ENCODE measurements around the gene C17orf113. TPM values are rescaled to one million over a fixed set of nuclear protein-coding genes. Genes with fewer than 3 reads are reported as not detected.

Gene C17orf113
- total and polyA plus RNA-seq, 2 of the 13 experiments (the other 11 are each of a cell fraction or from before 2014, with no cell fraction given) = 0.87 to 1.1 TPM

DNA sequence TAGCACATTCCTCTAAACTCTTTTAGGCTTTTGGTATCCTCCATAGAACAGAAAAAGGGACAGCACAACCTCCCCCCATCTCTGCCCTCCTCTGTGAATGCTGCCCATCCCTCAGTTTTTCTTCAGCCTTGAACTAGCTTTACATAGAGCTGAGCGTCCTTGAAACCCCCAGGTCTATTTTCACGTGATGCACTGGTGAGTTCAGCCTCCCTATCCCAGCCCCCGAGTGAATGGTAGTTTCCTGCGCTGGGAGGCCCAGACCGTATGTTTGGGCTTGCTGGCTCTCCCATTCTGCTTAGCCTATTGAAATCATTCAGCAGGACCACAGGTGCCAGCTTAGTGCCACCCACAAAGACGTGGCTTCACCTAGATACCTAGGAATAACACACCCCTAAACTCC is 25.4 kb upstream of the C17orf113 start (continued):
- TF ChIP-seq U2AF1 (optimal IDR thresholded peaks at IDR 0.05; ENCODE audit: low read depth, low read length) (no peak), TSC22D2 (CRISPR knock-in tag; IDR thresholded peaks at IDR 0.05; ENCODE audit: borderline replicate concordance) (no peak), BHLHE40 (IDR thresholded peaks at IDR 0.05; ENCODE audit: low read length) (peak; percentile 61; the same call in 1 of the 2 replicates), MED1 (CRISPR knock-in tag; IDR thresholded peaks at IDR 0.05) (peak; percentile 68), ESRRA (CRISPR knock-in tag; IDR thresholded peaks at IDR 0.05; ENCODE audit: low read depth) (no peak), GATAD1 (CRISPR knock-in tag; IDR thresholded peaks at IDR 0.05) (0 out of 2 replicates have a peak, but pooled peaks have one; percentile 8), ZNF75D (CRISPR knock-in tag; IDR thresholded peaks at IDR 0.05; ENCODE audit: borderline replicate concordance) (no peak), GATAD2A (CRISPR knock-in tag; IDR thresholded peaks at IDR 0.05) (peak; percentile 78), BRD4 (CRISPR knock-in tag; IDR thresholded peaks at IDR 0.05) (no peak), PHF8 (CRISPR knock-in tag; IDR thresholded peaks at IDR 0.05) (0 out of 2 replicates have a peak, but pooled peaks have one; percentile 21), ZNF7 (CRISPR knock-in tag; IDR thresholded peaks at IDR 0.05) (no peak), KDM4B (CRISPR knock-in tag; IDR thresholded peaks at IDR 0.05) (no peak), NCOA2 (CRISPR knock-in tag; IDR thresholded peaks at IDR 0.05) (peak; percentile 48; the same call in 1 of the 2 replicates), KAT8 (CRISPR knock-in tag; IDR thresholded peaks at IDR 0.05) (0 out of 2 replicates have a peak, but pooled peaks have one; percentile 21), SALL1 (CRISPR knock-in tag; IDR thresholded peaks at IDR 0.05) (peak; percentile 68), HHEX (CRISPR knock-in tag; IDR thresholded peaks at IDR 0.05) (no peak), SOX6 (IDR thresholded peaks at IDR 0.05) (no peak), SOX6 (CRISPR knock-in tag; IDR thresholded peaks at IDR 0.05) (peak; percentile 54; the same call in 1 of the 2 replicates)
- TF ChIP-seq, protein P1, sequence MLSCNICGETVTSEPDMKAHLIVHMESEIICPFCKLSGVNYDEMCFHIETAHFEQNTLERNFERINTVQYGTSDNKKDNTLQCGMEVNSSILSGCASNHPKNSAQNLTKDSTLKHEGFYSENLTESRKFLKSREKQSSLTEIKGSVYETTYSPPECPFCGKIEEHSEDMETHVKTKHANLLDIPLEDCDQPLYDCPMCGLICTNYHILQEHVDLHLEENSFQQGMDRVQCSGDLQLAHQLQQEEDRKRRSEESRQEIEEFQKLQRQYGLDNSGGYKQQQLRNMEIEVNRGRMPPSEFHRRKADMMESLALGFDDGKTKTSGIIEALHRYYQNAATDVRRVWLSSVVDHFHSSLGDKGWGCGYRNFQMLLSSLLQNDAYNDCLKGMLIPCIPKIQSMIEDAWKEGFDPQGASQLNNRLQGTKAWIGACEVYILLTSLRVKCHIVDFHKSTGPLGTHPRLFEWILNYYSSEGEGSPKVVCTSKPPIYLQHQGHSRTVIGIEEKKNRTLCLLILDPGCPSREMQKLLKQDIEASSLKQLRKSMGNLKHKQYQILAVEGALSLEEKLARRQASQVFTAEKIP (CRISPR knock-in tag; IDR thresholded peaks at IDR 0.05; ENCODE audit: borderline replicate concordance) = no peak
- TF ChIP-seq, protein P2, sequence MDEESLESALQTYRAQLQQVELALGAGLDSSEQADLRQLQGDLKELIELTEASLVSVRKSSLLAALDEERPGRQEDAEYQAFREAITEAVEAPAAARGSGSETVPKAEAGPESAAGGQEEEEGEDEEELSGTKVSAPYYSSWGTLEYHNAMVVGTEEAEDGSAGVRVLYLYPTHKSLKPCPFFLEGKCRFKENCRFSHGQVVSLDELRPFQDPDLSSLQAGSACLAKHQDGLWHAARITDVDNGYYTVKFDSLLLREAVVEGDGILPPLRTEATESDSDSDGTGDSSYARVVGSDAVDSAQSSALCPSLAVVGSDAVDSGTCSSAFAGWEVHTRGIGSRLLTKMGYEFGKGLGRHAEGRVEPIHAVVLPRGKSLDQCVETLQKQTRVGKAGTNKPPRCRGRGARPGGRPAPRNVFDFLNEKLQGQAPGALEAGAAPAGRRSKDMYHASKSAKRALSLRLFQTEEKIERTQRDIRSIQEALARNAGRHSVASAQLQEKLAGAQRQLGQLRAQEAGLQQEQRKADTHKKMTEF (CRISPR knock-in tag; IDR thresholded peaks at IDR 0.05) = 0 out of 2 replicates have a peak, but pooled peaks have one; percentile 22
- TF ChIP-seq, protein P3, sequence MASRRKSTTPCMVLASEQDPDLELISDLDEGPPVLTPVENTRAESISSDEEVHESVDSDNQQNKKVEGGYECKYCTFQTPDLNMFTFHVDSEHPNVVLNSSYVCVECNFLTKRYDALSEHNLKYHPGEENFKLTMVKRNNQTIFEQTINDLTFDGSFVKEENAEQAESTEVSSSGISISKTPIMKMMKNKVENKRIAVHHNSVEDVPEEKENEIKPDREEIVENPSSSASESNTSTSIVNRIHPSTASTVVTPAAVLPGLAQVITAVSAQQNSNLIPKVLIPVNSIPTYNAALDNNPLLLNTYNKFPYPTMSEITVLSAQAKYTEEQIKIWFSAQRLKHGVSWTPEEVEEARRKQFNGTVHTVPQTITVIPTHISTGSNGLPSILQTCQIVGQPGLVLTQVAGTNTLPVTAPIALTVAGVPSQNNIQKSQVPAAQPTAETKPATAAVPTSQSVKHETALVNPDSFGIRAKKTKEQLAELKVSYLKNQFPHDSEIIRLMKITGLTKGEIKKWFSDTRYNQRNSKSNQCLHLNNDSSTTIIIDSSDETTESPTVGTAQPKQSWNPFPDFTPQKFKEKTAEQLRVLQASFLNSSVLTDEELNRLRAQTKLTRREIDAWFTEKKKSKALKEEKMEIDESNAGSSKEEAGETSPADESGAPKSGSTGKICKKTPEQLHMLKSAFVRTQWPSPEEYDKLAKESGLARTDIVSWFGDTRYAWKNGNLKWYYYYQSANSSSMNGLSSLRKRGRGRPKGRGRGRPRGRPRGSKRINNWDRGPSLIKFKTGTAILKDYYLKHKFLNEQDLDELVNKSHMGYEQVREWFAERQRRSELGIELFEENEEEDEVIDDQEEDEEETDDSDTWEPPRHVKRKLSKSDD (CRISPR knock-in tag; IDR thresholded peaks at IDR 0.05; ENCODE audit: low read depth) = no peak
- TF ChIP-seq, protein P4, sequence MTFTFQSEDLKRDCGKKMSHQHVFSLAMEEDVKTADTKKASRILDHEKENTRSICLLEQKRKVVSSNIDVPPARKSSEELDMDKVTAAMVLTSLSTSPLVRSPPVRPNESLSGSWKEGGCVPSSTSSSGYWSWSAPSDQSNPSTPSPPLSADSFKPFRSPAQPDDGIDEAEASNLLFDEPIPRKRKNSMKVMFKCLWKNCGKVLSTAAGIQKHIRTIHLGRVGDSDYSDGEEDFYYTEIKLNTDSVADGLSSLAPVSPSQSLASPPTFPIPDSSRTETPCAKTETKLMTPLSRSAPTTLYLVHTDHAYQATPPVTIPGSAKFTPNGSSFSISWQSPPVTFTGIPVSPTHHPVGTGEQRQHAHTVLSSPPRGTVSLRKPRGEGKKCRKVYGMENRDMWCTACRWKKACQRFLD (CRISPR knock-in tag; IDR thresholded peaks at IDR 0.05; ENCODE audit: borderline replicate concordance) = no peak
- TF ChIP-seq, protein P5, sequence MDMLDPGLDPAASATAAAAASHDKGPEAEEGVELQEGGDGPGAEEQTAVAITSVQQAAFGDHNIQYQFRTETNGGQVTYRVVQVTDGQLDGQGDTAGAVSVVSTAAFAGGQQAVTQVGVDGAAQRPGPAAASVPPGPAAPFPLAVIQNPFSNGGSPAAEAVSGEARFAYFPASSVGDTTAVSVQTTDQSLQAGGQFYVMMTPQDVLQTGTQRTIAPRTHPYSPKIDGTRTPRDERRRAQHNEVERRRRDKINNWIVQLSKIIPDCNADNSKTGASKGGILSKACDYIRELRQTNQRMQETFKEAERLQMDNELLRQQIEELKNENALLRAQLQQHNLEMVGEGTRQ (IDR thresholded peaks at IDR 0.05; ENCODE audit: low read depth, low read length) = no peak
- TF ChIP-seq, protein P5 (CRISPR knock-in tag; IDR thresholded peaks at IDR 0.05; ENCODE audit: borderline replicate concordance) = peak; percentile 61; the same call in 1 of the 2 replicates

All from HepG2 (cell line).